Kidney capillary endothelial cell (primary cell): ENCODE measurements around the gene PRKN.

Experiments used
- DNase-seq: peaks from one replicate; pipeline ENCODE4 v3.0.0-alpha.2; 2018; ENCODE audit warnings: low spot score

Gene PRKN

GRCh38 chr6:161654209-161654608 is 1073.4 kb downstream of the PRKN start:
- no peak for DNase-seq

- no peak for DNase-seq
Observed at GRCh38 chr6:161651949-161652348, 1075.6 kb downstream of the PRKN start.

GRCh38 chr6:161649841-161650240 is 1077.7 kb downstream of the PRKN start:
- DNase-seq, result no peak

DNA sequence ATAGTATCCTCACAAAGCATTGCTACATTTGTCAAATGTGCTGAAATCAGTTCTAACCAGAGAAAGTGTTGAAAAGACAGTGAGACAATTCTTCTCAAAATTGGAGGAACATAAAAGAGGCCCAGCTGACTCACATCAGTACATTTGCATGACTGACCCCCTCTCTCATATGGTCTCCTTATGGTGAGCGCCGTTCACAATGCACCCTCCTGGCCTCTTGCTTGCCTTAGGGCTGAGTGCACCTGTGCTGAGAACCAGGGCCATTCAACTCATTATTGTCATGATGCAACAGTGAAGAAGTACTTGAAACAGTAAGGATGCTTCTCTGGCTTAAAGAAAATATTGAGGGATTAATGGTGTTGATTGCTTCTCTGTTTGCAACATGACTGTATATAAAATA is 1078.5 kb downstream of the PRKN start:
- no peak for DNase-seq

DNA sequence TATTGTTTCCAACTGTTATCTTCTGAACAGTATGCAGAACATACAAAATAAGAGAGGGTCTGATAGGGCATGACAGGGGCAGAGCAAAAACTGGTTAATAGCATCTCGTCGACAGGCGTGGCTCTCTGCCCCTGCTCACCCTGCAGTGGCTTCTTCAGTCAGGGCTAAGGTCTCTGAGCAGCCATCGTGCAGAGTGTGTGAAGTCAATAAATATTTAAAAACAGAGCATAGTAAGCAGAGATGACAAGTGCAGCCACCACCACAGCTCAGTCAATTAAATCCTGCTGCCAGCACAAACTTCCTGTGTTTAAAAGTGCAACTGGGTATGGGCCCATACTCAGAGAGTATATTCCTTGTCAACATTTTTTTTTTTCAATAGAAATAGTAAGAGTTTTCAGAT is 1080.3 kb downstream of the PRKN start:
- DNase-seq, result no peak

- no peak for DNase-seq
Observed at GRCh38 chr6:161644521-161644920, 1083.0 kb downstream of the PRKN start.

- no peak for DNase-seq
Observed at GRCh38 chr6:161641175-161641574, 1086.4 kb downstream of the PRKN start.

- DNase-seq, result no peak
Observed at GRCh38 chr6:161639772-161640171, 1087.8 kb downstream of the PRKN start.

- DNase-seq, result no peak
Observed at GRCh38 chr6:161637658-161638057, 1089.9 kb downstream of the PRKN start.

- DNase-seq, result no peak
Observed at GRCh38 chr6:161636882-161637430, 1090.6 kb downstream of the PRKN start.

GRCh38 chr6:161635975-161636374 is 1091.6 kb downstream of the PRKN start:
- DNase-seq, result no peak

- DNase-seq, result no peak
Observed at GRCh38 chr6:161634916-161635315, 1092.7 kb downstream of the PRKN start.

GRCh38 chr6:161631676-161632194 is 1095.8 kb downstream of the PRKN start:
- no peak for DNase-seq

- DNase-seq, result no peak
Observed at GRCh38 chr6:161630674-161631073, 1096.9 kb downstream of the PRKN start.

GRCh38 chr6:161626132-161626676 is 1101.4 kb downstream of the PRKN start:
- DNase-seq, result no peak

GRCh38 chr6:161624111-161624510 is 1103.5 kb downstream of the PRKN start:
- DNase-seq, result no peak

DNA sequence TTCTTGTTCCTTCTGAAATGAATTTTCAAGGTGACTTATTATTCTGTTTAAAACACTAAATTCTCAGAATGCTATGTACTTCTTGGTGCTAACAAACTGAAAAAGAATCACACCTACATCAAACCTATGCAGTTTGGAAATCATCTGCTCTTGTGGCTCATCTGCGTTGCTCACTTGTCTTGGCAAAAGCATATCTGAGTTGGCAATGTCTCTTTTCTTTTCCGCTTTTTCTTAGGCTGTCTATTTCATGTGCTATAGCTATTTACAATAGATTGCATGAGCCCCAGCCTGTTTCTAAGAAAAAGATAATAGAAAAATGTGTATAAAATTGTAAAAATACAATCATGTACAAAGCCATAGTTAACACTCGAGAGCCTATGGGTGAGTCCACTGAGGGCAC is 1104.8 kb downstream of the PRKN start:
- DNase-seq, result no peak

DNA sequence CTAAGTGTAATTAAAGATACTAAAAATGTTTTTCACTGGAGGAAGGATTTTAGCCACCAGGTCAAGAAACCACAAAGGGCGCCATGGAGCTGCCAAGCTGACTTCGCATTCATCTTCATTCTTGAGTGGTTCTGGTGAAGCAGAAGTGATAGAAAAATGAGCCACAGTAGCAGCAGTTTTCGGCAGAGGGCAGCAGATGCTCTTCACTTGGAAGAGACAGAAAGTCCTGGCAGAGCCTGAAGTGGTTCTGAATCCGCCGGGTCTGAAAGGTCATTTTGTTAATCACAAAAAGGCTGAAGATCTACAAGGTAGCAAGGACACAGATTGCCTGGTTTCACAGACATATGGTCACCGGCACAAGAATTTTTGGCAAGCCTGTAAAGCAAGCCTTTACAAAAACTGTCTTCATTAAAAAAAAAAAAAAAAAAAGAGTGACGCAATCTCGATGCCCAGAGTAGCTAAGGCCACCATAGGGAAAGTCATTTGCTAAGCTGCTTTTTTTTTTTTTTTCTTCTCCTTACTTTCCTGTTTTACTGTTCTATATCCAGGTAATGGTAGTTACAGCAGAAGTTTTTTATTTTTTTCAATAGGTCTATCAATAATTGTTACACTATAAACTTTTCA is 1108.6 kb downstream of the PRKN start:
- DNase-seq, result no peak

GRCh38 chr6:161613711-161614110 is 1113.9 kb downstream of the PRKN start:
- no peak for DNase-seq

GRCh38 chr6:161608771-161609170 is 1118.8 kb downstream of the PRKN start:
- DNase-seq, result no peak

GRCh38 chr6:161607696-161608297 is 1119.8 kb downstream of the PRKN start:
- no peak for DNase-seq

GRCh38 chr6:161602359-161602758 is 1125.2 kb downstream of the PRKN start:
- no peak for DNase-seq

DNA sequence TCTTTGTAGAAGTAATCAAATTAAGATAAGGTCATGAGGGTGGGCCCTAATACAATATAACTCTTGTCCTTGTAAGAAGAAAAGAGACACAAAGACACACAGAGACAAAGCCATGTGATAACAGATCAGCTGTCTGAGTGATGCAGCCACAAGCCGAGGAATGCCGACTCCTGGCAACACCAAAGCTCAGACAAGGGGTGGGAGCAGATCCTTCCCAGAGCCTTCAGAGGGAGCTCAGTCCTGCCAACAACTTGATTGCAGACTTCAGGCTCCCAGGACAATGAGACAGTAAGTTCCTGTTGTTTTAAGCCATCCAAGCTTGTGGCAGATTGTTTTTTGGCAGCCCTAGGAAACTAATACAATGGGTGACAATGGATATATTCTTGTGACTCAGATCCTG is 1128.7 kb downstream of the PRKN start:
- DNase-seq, result peak; percentile 30
